GM13976 (cell line): ENCODE results near the gene CEBPG.

Experiments
- DNase-seq: peaks from one replicate; pipeline ENCODE4 v3.0.0; 2012; ENCODE audit warnings: low spot score
- CTCF ChIP-seq: IDR thresholded peaks from 2 replicates; pipeline ENCODE4 v1.5.1; 2012; ENCODE audit warnings: borderline replicate concordance, mild to moderate bottlenecking; ENCODE audit not compliant: insufficient read depth; ENCODE audit errors: extremely low read depth, missing control alignments, control extremely low read depth
- in situ Hi-C: fragments of 300-500 bp; cut with MboI; formaldehyde crosslinking; loops from one replicate; pipeline ENCODE4 v1.12.0; 2022; ENCODE audit warnings: low sequenced_read_pairs, mixed read lengths, inconsistent platforms; ENCODE audit not compliant: unreplicated experiment

Gene CEBPG

GRCh38 chr19:33343859-33344572 is 29.5 kb upstream of the CEBPG start:
- in situ Hi-C loops = no loop called here

GRCh38 chr19:33344573-33344925 is 29.0 kb upstream of the CEBPG start:
- no peak for TF ChIP-seq CTCF
- in situ Hi-C loops = no loop called here
- DNase-seq = no peak

More at GRCh38 chr19:33343859-33344572, 29.5 kb upstream of the CEBPG start:
- no peak for DNase-seq
- no peak for TF ChIP-seq CTCF

GRCh38 chr19:33345163-33345562 is 28.3 kb upstream of the CEBPG start:
- in situ Hi-C loops = no loop called here
- DNase-seq = no peak
- TF ChIP-seq CTCF = no peak

- in situ Hi-C loops = no loop called here
- TF ChIP-seq CTCF = no peak
- DNase-seq = no peak
Observed at GRCh38 chr19:33346665-33347064, 26.8 kb upstream of the CEBPG start.

- in situ Hi-C loops = no loop called here
- DNase-seq = no peak
- TF ChIP-seq CTCF = no peak
Observed at GRCh38 chr19:33347300-33347699, 26.2 kb upstream of the CEBPG start.

GRCh38 chr19:33348301-33349010 is 25.1 kb upstream of the CEBPG start:
- TF ChIP-seq CTCF = no peak
- no peak for DNase-seq

More at GRCh38 chr19:33348301-33349010, 25.1 kb upstream of the CEBPG start:
- in situ Hi-C loops = no loop called here
